ENCODE measurements around the gene RFT1.

Gene RFT1

DNA sequence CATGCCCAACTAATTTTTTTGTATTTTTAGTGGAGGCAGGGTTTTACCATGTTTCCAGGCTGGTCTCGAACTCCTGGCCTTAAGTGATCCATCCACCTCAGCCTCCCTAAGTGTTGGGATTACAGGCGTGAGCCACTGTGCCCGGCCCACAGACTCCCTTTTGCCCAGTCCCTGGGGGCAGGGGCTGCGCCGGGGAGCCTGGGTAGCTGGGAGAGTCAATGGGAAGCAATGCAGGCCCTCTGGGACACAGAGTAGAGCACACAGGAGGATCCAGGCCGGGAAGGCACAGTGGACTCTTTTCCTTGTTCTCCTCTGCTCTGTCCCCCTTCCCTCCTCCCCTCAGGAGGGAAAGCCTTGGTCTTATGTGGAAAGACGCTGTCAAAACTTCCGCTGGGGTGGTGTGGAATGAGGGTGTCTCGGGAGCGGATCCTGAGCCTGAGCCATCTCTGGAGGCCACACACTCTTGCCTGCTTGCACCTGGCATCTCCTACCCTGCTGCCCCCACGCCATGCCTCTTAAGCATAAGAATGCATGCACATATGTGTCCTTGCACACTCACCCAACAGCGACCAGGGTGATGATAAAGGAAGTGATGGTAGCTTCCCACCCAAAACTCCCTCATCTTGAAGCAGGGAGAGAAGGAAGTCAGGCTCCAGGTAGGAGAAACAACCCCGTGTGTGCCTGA is 18.9 kb upstream of the RFT1 start:
- no peak for DNase-seq

DNA sequence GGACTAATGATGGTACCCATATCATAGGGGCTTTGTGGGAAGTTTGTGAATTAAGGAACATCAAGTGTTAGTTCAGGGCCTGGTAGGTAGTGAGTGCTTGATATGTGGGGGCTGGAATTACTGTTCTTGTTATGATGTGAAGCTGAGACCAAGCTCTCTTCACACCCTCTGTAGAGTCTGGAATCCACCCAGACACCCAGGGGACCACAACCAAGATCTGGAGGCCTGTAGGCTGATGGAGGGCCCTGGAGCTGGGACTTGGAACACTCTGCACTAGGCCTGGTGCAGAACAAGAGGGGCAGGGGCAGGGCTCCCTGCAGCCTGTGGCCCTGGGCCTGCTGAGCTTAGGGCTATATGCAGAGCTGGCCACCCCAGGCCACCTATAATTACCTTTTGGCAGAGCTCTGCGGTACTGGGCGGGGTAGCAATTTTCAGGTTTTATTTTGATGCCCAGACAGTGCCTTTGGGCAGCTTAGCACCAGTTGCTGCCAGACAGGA is 17.7 kb upstream of the RFT1 start:
- DNase-seq: no peak

DNA sequence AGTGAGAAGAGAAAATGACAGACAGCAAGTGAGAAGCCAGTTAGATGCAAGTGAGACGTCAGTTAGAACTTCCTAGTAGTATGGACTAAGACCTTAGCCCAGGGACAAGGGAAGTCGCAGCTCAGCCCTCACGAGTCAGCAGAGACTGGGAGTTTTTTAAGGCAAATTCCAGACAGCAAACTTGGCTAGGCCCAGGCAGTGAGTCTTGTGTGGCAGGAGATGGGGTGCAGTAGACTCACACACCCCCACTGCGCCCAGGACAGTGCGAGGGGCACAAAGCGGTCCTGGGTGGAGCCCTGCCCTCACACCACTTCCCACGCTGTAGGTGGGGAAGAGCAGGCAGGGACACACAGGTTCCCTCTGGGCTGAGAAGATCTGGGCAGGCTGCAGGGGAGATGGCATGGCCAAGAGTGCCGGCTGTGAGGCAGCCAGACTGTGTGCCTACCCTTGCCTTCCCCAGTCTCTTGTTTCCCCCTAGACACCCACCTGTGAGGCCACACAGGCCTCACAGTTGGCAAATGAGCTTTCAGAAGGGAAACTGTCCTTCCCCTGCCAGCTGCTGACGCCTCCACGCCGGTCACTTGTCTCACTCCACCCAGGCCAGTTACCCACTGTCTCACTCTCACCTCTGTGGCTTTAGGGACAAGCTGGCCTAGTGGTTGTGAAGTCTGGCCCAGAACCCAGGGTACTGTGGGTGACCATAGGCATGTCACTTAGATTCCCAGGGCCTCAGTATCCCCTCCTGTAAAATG is 17.1 kb upstream of the RFT1 start:
- no peak for DNase-seq

DNA sequence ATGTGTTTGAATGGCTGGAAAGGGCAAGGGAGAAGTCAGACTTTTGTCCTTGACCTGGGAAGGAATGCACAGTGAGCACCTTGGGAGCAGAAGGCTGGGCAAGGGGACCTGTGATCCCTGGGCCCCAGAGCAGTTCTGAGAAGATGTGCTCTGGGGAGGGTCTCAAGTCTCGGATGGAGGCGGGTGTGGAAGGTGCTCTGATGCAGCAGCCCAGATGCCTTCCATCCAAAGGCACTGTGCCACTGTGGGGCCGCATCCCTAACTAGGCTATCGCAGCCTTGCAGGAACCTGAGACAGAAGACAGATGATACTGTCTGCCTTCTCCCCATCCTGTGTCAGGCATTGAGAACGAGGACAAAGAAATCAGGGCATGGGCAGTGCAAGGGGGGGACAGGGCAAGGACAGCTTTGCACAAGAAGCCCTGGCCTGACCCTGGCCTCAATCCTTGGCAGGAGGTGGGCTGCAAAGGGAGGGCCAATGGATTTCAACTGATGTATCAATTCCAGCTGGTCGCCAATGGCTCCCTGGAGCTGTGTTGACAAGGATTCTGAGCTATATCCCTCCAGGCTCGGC is 16.2 kb upstream of the RFT1 start:
- DNase-seq: no peak

DNA sequence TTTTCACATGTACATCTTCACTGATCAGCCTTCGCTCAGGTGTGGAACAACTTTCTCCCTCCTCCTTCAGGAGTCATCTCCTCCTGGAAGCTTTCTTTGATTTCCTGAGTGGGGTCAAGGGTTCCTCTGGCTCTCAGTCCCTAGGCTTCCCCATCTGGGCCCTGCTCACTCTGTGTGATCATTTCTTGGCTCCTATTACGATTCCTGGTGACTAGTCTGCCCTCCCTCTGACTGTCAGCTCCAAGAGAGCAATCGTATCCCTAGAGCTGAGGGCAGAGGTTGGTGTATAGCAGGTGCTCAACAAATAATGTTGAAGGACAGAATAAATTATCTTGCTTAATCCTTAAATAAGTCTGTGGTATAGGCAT is 15.5 kb upstream of the RFT1 start:
- no peak for DNase-seq

DNA sequence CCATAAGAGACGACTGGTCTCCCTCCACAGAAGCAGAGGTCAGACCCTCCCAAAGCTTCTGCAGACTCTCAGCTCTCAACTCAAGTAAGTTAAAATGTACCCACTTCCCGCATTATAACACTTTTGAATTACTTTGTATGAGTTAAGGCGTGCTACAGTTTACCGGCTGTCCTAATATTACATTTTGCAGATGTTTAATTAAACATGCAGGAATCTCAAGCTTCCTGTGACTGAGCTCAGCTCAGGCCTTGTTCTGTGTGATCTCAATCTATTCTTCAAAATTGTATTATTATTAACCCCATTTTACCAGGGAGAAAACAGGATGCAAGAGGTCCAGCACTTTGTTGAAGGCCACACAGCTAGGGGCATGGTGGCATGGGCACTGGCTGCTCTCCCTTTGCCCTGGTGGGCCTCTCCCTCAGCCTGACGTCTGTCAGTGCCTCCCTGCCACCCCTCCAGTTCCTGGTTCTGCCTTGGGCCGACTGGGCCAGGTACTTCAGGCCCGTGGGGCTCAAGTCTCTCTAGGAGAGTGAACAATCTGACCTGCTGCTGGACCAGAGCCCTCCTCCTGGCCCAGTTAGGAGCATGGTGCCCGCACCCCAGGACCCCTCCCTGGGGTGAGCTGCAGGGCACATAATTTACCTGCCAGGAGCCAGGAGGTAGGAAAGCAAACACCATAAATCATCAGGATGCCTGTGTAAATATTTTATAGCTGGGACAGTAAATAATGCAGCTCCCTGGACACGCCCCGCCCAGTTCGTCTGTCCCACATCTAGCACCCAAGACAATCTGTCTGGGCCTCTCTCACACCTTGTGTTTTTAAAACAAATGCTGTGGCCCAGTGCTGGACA is 14.9 kb upstream of the RFT1 start:
- no peak for DNase-seq

DNA sequence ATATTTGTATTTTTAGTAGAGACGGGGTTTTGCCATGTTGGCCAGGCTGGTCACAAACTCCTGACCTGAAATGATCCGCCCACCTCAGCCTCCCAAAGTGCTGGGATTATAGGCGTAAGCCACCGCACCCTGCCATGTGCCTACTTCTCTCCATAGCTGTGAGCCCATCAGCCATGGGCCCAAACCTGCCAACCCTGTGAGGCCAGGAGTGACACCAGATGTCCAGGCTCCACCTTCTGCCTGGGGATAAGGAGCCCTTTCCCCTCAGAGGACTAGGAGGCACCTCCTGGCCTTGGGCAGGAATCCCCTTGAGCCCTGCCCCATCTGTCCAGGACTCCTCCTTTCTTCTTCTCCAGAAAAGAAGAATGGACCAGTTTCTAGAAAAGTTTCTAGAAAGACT is 14.2 kb upstream of the RFT1 start:
- no peak for DNase-seq

DNA sequence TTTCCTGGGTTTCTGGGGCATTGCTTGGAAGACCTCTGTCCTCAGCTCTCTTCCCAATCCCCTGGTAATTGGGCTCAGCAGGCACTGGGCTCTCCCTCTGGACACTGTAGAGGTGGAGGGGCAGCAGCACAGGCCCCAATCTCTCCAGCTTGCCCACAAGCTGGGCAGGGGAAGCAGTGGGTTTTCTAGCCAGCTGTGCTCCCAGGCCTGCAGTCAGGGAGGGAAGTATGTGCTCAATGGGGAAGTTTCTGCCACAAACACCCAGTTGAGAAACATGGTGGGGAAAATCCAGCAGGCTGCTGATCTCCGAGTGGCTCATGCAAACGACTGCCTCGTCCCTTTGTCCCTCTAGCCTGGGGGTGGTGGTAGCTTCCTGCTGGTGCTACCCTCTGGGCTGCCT is 12.8 kb upstream of the RFT1 start:
- no peak for DNase-seq

DNA sequence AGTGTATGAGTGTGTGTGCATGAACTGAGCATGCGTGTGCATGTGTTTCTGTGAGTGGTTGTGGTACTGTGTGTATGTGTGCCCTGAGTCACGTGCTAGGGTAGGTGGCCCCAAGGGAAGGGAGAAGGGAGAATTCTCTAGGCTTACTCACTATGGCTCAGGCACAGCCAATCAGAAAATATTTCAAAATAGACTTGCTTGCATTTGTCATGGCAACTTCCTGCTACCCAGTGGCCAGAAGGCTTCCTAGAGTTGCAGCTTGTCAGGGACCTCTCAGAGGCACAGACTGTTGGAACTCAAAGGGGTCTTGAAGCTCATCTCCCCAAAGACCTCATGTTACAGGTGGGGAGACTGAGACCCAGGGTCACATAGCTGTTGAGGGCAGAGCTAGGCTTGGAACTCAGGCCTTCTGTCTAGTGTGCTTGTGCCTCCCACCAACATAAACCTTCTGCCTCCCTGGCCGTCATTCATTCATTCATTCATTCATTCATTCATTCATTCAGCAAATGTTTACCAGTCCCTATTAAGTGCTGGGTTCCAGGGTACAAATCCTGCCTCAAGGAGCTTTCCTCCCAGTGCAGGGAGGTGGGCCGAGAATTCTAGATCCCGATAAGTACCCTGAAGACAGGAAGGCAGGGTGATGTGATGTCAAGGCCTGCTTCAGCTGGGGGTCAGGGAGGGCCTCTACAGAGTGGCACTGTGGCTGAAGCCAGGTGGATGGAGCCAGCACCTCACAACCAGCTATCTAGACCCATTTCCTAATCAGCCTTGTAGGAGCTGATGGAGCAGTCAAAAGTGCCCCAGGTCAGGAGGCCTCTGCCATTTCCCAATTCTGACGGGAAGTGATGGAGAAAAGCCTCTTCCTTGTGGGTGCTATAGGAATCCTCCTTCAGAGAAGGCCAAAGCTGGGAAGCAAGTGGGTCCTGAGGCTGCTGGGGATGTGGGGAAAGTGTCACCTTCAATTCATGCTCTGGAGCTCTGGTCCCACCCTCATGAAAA is 10.9 kb upstream of the RFT1 start:
- no peak for DNase-seq

DNA sequence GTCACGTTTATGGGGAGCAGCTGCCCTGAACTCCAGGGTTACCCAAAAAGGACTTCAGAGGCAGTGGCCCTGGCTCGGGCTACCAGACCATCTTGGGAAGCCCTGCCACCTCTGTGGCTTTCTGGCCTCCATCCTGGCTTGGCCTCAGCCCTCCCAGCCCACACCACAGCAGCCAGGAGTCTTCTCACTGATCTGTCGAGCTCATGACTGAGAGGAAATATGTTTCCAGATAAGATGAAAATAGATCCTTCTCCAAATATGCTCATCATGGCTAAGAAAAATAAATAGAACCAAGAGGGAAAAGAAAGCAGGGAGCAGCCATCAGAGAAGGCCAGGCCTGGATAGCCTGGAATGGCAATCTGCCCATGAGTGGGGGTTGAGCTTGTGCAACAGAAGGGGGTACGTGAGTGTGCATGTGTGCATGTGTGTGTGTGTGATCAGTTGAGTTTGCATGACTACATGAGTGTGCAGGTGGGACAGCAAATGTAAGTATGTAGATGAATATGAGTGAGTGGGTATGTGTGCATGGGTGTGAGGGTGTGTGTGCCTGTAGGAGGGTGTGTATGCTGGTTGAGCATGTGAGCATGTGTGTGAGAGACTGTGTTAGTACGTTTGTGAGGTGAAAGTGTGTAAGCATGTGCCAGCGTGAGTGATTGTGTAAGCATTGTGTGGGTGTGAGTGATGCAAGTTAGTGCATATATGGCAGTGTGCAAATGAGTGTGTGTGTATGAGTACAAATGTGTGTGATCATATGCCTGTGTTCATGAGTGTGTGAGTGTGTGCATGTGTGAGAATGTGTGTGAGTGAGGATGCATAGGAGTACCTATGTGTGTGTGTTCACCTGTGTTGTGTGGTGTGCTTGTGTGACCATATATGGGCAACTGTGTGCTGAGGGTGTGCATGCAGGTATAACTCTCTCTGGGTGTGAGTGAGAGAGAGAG is 9.9 kb upstream of the RFT1 start:
- no peak for DNase-seq

DNA sequence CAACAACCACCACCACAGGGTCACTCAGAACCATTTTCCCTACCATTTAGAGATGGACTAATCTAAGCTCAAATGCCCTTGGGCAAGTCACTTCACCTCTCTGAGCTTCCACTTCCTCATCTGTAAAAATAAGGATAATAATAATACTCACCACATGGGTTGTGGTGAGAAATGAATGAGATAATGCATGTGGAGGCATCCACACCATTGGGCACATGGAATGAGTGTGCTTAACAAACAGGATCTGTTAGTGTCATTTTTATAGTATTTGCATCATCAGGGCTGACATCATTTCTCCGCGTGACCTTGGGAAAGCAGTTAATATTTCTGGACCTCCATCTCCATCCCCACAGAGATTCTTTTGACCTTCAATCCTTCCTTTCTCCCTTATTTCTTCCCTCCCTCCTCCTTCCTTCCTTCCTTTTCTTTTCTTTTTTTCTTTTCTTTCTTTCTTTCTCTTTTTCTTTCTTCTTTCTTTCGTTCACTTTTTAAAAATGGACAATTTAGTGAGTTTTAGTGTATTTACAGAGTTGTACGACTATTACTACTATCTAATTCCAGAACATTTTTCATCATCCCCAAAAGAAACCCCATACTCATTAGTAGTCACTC is 7.7 kb upstream of the RFT1 start:
- DNase-seq: no peak

DNA sequence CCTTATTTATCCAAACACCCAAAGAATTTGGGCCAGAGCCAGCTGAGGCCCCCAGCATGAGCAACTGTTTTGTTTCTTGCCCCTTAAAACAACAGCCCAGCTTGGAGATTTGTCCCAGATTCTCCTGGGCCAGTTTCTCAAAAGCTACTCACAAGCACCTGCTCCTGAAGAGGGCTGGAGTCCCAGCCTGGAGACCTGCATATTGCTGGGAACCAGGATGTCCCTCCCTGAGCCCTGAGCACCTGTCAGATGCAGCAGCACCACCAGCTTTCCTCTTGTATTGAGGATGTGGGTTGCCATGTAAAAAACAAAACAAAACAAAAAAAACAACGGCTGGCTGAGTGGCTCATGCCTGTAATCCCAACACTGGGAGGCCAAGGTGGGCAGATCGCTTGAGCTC is 7.0 kb upstream of the RFT1 start:
- no peak for DNase-seq

DNA sequence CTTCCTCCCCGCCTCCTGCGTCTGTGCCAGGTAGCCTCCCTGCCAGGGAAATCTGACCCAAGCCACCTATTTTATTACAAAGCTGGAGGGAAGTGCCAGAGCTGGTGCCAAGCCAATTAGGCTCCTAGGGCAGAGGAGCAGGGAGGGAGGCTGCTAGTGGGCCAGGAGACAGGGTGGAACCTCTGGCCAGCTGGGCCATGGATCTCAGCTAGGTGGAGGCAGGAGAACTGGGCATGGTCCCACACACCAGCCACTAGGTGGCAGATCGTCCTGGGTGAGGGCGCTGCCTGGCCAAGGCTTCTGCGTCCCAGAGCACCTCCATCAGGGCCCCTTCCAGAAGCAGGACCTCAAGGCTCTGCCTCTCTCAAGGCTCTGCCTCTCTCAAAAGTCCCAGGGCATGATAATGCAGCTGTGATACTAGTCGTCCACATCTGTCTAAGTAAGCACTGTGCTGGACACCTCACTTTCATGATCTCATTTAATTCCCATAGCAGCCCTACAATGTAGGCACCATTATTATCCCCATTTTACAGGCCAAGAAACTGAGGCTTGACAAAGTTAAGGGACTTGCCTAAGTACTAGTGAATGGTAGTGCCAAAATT is 4.5 kb upstream of the RFT1 start:
- DNase-seq: peak; percentile 61

DNA sequence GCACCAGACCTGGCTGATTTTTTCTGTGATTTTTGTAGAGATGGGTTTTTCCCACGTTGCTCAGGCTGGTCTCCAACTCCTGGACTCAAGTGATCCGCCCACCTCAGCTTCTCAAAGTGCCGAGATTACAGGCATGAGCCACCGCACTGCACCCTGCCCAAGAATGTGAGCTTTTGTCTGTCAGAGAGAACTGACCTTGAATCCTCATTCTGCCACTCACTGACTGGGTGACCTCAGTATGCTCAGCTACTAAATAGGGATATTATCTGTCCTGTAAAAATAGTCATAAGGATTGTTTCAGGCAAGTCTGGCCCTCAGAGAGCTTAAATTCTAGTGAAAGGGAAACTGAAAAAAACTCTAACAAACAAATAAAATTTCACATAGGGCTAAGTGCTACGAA is 2.1 kb upstream of the RFT1 start:
- no peak for DNase-seq

DNA sequence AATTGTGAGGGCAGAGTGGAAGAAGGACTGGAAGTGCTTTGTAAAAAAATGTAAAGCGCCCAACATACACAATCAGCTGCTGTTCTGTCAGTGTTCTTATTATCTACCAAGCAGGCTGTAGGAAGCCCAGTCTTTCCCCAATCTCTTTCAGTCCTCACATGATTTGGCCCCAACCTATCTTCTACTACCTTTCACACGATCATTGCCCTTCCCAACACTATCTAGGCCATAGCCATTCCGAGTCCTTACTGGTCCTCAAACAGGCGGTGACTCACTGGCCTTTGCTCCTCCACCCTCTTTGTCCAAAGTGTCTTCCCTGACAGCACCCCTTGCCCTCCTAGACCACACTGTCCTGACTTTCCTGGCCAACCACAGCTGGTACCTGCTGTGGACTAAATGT is 861 bp upstream of the RFT1 start:
- DNase-seq: no peak

DNA sequence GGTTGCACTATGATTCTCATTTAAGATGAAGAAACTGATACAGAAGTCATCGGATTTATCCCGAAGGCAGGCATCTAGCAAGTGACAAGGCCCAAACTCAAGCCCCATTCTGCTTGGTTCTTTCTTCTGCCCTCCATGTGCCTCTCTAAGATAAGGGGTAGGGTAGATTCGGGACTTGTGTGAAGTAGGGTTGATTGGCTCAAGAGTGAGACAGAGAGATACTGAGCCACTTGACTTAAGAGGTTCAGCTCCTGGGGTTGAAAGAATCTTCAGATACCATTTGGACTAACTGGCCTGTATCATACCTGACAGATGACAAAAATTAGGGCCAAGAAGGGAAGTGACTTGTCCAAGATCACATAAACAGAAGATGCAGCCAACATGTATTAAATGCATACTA is 891 bp downstream of the RFT1 start:
- no peak for DNase-seq

DNA sequence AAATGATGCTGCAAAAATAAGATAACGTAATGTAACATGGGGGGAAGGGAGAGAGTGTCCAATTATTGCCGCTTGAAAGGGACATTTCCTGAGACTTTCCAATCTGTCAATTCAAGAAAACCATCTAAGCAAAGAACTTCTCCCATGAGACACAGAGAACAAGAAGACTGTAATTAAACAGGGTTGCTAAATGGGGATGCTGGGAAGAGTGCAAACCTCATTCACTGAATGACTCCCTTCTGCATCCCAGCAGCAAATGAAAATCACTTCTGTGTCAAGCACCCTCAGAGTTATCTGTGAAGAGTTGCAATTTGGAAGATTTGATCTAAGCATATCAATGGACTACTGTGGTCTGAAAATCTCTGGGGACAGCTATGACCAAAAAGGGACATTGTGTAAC is 3.6 kb downstream of the RFT1 start:
- no peak for DNase-seq

DNA sequence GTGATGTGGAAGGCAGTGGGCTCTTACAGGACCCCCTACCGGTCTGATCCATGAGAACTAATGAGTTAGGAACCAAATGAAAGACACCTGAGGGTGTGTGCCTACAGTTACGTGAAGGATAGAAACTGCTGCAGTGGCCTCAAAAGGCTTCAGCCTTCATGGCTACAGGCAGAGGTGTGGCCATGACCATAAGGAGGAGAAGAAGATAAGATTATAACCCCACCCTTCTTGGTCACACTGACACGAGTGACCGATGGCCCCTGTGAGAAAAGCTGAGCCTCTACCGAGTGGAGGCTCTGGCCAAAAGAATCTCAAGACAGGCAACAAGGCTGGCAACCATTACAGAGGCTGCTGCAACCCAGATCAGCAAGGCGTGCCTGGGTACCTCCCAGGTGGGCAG is 6.3 kb downstream of the RFT1 start:
- no peak for DNase-seq

DNA sequence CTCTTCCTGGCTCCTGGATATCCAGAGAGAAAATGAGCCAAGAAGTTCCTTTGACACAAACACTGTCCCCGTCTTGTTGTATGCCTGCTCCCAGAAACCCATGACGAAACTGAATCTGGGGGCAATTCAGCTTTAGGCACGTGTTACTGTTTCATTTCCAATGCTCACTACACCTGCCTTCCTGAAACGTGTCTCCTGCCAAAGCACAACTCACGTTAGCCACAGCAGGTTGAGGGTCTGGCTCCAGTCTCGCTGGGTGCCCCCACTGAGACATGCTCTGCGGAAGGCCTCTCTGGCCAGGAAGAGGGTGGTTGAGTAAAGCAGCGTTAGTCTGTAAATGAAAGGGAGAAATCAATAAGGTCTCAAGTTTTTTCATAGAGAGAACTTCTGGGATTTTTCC is 6.7 kb downstream of the RFT1 start:
- DNase-seq: no peak

DNA sequence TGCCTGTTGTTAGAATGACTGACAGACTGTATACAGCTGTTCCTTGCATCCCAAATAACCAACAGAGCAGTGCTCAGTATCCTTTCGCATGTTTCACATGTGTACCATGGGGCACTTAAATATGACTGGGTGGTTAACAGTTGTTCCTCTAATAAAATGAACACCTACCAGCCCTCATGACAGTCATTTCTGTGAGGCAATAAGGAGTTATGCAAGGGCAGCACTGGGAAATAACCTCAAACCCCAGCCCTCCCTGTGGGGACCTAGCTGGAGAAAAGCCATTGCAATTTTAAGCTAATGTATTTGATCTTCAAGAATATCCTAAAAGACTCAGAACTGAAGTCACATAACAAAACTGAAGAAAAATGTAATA is 7.3 kb downstream of the RFT1 start:
- DNase-seq: no peak
